ENCODE measurements around the gene CELSR1.
"Not testable (repeated sequence)": the region's sequence is repeated elsewhere in the genome, so short reads cannot be mapped to it uniquely, and the experiment has no call there.

DNA sequence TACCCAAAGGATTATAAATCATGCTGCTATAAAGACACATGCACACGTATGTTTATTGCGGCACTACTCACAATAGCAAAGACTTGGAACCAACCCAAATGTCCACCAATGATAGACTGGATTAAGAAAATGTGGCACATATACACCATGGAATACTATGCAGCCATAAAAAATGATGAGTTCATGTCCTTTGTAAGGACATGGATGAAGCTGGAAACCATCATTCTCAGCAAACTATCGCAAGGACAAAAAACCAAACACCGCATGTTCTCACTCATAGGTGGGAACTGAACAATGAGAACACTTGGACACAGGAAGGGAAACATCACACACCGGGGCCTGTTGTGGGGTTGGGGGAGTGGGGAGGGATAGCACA is 21.3 kb downstream of the CELSR1 start:
- TF ChIP-seq, protein P1, sequence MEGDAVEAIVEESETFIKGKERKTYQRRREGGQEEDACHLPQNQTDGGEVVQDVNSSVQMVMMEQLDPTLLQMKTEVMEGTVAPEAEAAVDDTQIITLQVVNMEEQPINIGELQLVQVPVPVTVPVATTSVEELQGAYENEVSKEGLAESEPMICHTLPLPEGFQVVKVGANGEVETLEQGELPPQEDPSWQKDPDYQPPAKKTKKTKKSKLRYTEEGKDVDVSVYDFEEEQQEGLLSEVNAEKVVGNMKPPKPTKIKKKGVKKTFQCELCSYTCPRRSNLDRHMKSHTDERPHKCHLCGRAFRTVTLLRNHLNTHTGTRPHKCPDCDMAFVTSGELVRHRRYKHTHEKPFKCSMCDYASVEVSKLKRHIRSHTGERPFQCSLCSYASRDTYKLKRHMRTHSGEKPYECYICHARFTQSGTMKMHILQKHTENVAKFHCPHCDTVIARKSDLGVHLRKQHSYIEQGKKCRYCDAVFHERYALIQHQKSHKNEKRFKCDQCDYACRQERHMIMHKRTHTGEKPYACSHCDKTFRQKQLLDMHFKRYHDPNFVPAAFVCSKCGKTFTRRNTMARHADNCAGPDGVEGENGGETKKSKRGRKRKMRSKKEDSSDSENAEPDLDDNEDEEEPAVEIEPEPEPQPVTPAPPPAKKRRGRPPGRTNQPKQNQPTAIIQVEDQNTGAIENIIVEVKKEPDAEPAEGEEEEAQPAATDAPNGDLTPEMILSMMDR (conservative IDR thresholded peaks at IDR 0.05; ENCODE audit: low read depth, low read length) = not testable (repeated sequence)
- TF ChIP-seq EZH2 (IDR thresholded peaks at IDR 0.05; ENCODE audit: low read length, unreplicated experiment); EZH2phosphoT487 (IDR thresholded peaks at IDR 0.05; ENCODE audit: borderline replicate concordance, low read length): not testable (repeated sequence)

Data from PC-3 (cell line).